DMS153 treated with DMSO at 0.1 percent for 48 hours (cell line): ENCODE measurements around the gene ZNF385B.
"Not testable (repeated sequence)": the region's sequence is repeated elsewhere in the genome, so short reads cannot be mapped to it uniquely, and the experiment has no call there.

Experiments used
- DNase-seq: peaks from one replicate; lab custom pipeline; 2025; ENCODE audit not compliant: unreplicated experiment; lab: John Stamatoyannopoulos, UW

Gene ZNF385B

DNA sequence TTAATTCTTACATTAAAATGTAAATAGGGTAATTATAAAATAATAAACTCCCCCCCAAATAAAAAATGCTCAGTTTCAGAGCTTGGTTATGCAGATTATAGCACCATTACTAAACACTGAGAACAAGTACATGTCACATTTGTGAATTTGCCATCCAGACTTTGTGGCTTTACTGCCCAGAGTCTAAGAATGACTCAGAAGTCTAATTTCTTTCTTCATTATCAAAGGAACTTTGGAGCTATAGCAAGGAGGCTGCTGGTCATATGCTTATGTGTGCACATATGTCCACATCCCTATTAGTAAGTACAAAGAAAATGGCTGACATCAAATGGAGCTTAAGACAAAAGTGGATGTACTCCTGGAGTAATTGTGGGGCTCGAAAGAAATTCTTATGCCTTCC lies 348.2 kb downstream of the ZNF385B start:
- DNase-seq: no peak

DNA sequence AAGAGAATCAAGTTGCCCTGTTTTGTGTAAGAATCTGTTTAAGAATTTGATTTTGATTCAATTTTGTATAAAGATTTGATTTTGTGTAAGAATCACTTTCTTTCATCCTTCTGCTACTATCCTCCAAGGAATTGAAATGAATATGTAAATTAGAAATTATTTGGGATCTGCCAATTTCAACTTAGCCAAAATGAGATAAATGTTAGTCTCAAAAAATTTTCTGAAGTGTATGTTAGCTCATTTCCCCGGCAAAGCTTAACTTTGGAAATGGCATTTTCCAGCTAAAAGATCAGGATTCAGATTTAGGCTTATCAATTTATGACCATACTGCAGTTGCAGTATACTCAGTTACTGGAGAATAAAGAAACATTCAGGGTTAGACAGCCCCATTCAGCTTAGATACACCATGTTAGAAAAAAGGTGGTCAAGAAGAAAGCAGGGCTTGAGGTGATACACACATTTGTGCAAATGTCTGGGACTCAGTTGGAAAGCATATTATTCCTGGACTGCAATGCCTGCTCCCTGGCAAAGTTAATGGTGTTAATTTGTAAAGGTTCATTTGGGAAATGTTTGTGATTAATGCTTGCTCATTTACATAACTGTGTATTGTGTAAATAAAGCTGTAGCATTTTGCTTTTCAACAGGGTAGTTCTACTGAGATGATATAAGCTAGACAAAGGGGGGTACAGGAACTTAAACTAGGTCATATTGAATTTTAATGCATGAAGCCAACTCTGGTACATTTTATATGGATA lies 349.0 kb downstream of the ZNF385B start:
- no peak for DNase-seq

DNA sequence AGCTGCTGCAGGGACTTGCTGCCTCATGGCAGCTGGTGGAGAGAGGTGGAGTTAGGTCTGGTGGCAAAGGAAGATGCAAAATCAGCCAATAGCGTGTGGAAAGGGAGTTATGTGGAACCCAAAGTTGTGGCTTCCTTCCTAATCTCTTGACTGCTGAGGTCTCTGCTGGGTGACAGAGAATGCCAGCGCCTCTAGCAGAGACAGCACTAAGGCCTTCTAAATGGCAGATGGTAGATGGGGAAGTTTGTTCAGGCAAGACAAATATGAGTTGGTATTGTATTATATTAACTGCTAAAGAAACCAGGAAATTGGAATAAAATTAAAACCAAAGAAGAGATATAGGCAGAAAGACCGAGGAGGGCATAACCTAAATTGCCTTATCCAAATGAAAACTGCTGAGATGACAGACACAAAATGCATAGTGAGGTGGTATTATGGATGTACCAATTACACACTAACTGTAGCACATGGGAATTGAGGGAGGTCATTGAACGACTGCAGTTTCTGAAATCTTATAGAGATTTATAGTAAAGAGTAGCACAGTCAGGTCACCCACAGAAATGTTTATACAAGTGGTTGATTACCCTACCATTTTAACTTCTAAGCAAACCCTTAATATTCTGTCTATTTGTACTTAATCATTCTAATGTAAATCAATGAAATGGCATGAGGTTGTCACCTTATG lies 350.2 kb downstream of the ZNF385B start:
- no peak for DNase-seq

DNA sequence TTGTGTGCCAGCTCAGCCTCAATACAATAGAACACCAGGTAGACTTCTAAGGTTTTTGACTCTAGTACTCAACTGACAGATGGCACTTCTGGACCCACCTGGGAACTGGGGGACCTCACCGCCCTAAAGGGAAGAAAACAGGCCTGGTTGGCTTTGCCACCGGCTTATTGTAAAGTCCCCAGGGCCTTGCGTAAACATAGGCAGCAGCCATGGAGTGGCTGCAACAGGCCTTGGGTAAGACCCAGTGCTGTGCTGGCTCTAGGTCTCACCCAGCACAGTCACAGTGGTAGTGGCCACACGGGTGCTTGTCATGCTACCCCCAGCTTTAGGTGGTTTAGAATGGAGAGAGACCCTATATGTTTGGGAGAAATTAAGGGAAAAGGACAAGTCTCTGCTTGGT lies 366.1 kb downstream of the ZNF385B start:
- no peak for DNase-seq

DNA sequence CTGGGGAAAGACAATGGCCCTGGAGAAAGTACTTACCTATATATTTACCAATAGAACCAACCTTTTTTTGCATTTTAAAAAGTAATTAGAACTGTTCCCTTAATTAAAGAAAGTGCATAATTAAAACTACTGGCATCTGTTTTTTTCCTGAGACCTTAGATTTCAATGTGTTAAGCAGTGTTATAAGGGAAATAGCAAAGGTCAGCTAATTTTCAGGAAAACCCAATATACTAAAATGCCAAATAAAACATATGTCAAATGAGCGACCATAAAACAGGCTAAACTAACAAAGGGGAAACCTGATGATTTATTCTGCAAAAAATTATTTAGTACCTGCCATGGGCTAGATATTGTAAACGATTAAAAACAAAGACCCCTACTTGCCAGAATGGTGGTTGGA lies 372.8 kb downstream of the ZNF385B start:
- no peak for DNase-seq

DNA sequence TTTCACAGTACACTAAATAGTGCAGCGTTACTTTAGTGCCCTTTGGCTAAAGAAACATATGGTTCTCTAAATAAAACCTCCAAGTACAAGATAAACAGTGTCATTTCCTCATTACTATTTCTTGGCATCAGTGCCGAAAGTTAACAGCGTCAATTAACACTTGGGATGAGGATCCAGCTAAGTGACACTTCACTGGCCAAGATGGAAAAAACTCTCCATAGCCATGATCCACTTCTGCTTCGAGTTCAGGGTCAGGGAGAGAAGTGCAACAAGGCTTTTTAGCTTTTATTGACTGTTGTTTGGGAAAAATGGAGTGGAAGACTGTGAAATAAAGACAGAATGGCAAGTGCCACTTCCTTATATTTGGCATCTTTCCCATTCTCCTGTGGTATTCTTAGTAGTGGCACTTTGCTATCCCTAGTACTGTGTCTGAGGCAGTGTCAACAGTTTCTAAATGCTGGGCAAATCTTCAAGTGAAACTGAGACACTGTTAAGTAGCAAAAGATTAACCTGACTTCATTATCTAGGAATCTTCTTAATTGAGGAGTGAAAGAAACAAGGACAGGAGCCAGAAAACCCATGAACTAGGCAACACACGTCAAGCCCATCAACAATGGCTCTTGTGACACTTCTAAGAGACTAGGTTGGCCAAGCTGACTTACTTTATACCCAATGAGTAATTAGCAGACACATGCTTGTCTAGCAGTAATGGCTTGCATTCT lies 374.2 kb downstream of the ZNF385B start:
- no peak for DNase-seq

DNA sequence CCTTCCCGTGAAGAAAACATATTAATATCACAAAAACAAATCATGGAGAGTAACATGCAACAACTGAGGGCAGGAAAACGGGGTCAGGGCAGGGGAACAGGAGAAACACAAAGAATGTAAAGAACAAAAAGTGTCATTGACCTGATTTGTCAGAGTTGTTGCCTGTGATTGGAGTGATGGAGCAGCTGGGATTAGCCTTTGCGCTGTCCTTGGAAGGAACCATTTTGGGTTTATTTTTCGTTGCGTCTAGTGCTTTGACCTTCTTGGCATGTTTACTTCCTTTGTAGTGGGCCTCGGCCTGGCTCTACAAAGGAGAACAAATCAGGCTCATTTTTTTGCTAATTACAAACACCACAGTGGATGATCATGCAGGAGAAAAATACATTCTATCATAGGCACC lies 378.3 kb downstream of the ZNF385B start:
- no peak for DNase-seq

DNA sequence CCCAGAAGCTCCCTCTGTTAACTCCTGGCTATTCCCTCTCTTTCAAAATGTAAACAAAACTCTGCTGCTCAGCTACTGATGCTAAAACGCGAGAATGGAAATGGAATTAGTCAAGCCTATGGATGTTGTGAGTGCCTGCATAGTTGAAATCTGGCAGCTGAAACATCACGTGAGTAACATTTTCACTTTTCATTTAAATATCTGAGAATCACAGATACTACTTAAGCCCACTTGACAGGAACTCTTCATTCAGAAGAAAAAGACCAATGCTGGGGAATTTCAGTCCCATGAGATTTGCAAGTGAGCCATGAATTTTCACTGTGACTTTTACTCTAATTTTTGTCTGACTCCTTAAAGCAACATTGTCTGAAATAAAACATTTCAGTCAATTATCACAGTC lies 381.5 kb downstream of the ZNF385B start:
- no peak for DNase-seq

DNA sequence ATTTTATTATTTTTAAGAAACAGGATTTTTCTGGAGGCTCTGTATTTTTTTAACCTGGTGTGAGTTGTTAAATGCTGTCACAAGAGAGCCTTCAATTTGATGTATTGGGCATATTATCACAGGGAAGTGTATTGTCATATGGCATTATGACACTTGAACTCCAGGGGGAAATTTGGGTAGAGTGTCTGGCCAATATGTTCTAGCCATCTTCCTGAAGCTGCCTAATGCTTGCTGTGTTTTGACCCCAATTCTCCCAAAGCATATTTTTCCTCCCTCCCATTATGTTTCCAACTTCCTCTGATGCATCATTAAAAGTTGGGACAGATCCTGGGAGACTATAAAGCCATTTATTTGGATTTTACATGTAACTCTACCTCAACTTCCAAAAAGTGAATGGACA lies 382.6 kb downstream of the ZNF385B start:
- no peak for DNase-seq

DNA sequence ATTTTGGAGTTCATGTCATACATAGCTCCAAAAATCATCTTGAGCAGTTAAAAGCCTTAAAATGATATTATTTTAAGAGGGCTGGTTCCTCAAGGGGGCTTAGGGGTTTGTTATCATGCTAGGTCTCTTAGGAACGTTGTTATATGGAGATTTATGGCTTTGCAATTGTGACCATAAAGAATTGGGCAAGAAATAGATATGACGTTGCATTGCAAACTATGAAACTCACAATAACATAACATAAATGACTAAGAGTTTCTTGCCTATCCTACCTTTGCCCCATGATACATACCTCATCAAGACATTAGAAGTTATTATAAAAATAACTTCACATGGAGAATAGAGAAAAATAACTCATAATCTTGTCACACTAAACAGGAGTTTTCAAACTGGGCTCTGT lies 390.4 kb downstream of the ZNF385B start:
- no peak for DNase-seq

DNA sequence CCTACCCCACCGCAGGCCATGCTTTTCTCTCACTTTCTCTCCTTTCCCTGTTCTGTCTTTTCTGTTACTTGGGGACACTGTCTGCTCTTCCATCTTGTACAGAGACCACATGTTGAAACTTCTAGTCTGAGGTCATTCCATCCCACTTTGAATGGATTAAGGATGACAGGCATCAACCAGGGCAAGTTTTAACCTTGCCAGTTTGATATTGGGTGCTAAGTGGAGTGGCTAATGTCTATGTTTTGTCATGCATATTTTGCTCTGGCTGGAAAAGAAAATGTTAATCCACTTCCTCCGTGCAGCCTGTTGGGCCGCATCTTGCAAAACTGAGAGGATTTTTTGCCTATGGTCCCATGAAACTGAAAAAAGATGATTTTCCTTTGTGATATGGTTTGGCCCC lies 391.3 kb downstream of the ZNF385B start:
- DNase-seq: no peak

DNA sequence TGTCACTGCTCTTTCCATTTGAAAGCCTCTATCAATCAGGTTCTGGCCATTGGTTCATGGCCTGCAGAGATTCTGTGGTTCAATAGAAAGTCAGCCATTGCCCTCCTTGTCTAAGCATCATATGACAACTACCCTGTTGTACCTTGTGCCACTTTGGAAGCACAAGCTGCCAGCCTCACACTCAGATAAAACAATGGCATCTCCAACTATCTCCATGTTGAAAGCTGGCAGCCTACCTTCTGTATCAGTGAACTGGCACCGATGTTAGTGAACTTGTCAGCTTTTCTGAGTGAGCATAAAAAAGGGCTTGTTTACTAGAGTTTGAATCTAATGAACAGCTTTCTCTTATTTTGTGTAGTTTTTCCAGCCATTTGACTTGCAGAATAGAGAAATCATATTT lies 393.5 kb downstream of the ZNF385B start:
- no peak for DNase-seq

DNA sequence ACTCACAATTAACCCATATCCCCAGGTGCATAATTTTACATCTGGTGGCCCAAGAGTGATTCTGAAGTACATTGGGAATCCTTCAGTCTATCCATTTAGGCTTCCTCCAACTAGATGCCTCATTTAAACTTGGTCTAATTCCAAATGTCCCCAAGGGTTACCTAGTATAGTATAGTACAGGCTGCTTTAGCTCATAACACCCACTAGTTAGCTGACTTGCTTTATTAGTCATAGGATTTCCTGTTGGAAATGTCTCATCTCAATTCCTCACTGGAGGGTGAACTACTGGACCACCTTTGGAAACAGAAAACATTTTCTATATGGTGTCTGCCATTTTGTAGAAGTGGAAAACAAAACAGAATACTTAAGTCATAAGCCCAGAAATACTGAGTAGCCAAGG lies 394.3 kb downstream of the ZNF385B start:
- no peak for DNase-seq

DNA sequence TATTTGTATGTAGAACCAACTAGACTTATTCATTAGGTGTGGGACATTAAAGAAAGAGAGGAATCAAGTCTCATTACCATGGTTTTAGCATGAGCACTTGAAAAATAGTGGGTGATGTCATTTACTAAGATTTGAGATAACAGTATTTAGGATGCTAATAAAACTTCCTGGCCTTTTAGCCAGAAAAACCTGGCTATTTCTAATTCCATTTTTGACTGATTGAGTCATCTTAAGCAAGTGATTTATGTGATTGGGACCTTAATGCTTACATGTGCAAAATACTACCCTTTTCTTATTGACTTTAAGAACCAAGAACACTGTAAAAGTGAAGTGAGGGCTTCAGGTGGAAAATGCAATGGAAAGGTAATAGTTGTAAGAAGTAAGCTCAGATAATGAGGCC lies 400.0 kb downstream of the ZNF385B start:
- DNase-seq: no peak

DNA sequence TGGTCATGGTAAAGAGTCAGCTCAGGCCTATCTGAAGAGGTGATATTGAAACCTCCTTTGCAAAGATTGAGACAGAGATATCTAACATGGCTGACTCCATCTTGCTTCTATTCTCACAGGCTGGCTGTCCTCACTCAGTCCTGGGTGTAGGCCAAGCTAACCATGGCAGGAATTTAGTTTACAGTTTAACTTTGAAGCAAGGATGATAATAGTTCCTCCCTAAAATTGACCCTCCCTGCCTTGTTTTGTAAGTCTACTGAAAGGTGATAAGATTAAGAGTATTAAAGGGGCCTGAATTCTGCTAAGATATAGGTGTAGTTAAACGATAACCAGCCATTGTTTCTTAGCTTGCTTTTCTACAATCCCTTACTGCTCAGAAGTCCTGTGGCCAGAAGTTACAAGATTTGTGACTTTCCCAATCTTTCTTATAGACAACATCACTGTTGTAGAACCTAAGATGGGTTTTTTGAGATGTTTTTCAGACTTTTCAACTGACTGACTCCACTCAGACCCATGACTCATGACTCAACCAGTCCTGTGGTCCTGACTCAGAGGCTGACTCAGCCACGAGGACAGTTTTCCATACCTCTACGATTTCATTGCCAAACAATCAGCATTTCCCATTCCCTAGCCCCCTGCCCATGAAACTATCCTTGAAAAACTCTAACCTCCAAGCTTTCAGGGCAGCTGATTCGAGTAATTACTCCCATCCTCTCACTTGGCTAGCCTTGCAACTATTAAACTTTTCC lies 401.1 kb downstream of the ZNF385B start:
- DNase-seq: no peak

DNA sequence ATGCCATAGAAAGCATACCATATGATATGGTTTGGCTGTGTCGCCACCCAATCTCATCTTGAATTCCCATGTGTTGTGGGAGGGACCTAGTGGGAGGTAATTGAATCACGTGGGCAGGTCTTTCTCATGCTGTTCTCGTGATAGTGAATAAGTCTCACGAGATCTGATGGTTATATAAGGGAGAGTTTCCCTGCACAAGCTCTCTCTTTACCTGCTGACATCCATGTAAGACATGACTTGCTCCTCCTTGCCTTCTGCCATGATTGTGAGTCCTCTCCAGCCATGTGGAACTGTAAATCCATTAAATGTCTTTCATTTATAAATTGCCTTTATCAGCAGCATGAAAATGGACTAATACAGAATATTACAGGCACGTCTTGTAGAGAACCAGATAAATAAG lies 403.3 kb downstream of the ZNF385B start:
- DNase-seq: not testable (repeated sequence)

DNA sequence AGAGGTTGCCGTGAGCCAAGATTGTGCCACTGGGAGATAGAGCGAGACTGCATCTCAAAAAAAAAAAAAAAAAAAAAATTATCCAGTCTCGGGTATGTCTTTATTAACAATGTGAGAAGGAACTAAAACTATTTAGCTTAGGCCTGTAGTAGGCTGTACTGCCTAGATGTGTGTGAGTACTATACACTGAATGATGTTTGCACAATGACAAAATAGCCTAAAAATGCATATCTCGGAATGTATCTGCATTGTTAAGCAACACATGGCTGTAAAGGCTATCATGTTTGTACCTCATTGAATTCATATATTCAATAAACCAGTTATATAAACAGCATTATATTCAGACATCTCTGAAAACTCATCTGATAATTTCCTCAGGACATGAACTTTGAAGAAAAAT lies 405.6 kb downstream of the ZNF385B start:
- no peak for DNase-seq

DNA sequence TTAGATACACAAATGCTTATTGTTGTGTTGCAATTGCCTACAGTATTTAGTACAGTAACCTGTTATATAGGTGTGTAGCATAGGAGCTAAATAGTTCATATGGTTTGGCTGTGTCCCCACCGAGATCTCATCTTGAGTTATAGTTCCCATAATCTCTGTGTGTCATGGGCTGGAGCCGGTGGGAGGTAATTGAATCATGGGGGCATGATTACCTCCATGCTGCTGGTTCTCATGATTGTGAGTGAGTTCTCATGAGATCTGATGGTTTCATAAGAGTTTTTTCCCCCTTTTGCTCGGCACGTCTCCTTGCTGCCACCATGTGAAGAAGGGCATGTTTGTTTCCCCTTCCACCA lies 406.3 kb downstream of the ZNF385B start:
- no peak for DNase-seq

DNA sequence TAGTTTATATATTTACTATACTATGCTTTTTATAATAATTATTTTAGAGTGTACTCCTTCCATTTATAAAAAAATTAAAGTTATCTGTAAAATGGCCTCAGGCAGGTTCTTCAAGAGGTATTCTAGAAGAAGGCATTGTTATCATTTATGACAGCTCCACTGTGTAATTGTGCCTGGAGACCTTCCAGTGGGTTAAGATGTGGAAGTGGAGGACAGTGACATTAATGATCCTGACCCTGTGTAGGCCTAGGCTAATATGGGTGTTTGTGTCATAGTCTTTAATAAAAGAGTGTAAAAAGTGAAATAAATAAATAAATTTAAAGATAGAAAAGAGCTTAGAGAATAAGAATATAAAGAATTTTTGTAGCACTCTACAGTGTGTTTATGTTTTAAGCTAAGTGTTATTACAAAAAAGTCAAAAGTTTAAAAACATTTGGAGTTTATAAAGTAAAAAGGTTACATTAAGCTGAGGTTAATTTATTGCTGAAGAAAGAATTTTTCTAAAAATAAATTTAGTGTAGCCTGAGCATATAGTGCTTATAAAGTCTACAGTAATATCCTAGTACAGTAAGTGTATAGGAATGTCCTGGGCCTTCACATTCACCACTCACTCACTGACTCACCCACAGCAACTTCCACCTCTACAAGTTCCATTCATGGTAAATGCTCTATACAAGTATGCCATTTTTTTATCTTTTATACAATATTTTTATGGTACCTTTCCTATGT lies 406.8 kb downstream of the ZNF385B start:
- DNase-seq: no peak

DNA sequence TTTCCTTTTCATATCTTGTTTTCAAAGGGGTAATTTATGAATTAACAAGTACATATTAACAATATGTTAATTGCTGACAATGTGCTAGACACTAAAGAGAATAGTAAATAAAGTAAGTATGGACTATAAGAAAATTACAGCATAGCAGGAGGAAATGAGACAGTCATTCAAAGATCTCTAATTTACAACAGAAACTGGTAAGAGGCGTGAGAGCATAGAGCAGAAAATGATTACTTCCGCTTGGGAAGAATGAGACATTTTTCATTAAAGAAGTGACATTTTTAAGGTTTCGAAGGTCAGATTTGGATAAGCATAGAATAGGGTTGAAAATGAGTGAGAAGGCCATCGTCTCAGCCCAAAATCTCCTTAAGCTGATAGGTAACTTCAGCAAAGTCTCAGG lies 412.4 kb downstream of the ZNF385B start:
- DNase-seq: no peak
